Thymus (tissue), 11 donors: ENCODE measurements around the gene ZFAND3. TPM values are rescaled to one million over a fixed set of nuclear protein-coding genes. Genes with fewer than 3 reads are reported as not detected.

ENCODE experiments used
- DNase-seq, 9 donors: peaks; one replicate each; pipeline ENCODE4 v3.0.0-alpha.2; 2013; ENCODE audit warnings: low spot score in 9 of 9, low read depth in 6 of 9, missing footprints in 1 of 9
- H3K27ac ChIP-seq, 2 donors: one replicate each; pipeline ENCODE4 v1.5.1; 2013; ENCODE audit warnings: control low read depth in 1 of 2, low read depth in 1 of 2, low read length in 1 of 2, mild to moderate bottlenecking in 1 of 2, moderate library complexity in 1 of 2
- H3K27me3 ChIP-seq, 2 donors: one replicate each; pipeline ENCODE4 v1.5.1; 2013; ENCODE audit warnings: low read length in 1 of 2; ENCODE audit not compliant: control insufficient read depth in 2 of 2, insufficient read depth in 1 of 2
- H3K36me3 ChIP-seq, 2 donors: one replicate each; pipeline ENCODE4 v1.5.1; 2013; ENCODE audit warnings: low read length in 1 of 2, mild to moderate bottlenecking in 1 of 2, moderate library complexity in 1 of 2; ENCODE audit not compliant: control insufficient read depth in 2 of 2, insufficient read depth in 2 of 2
- H3K4me1 ChIP-seq, 2 donors: one replicate each; pipeline ENCODE4 v1.5.1; 2013; ENCODE audit warnings: low read length in 2 of 2; ENCODE audit not compliant: control insufficient read depth in 2 of 2, insufficient read depth in 2 of 2
- H3K4me3 ChIP-seq, 2 donors: one replicate each; pipeline ENCODE4 v1.5.1; 2013; ENCODE audit warnings: low read length in 2 of 2, control low read depth in 1 of 2, mild to moderate bottlenecking in 1 of 2
- H3K9me3 ChIP-seq, 2 donors: one replicate each; pipeline ENCODE4 v1.5.1; 2013; ENCODE audit warnings: low read length in 1 of 2, mild to moderate bottlenecking in 1 of 2; ENCODE audit not compliant: control insufficient read depth in 2 of 2, insufficient read depth in 1 of 2
- WGBS: extraction: QIAGEN DNeasy Blood & Tissue Kit; methylation state at CpG from one replicate; pipeline ENCODE4 v1.1.7; 2013; 5-methylcytosine and 5-hydroxymethylcytosine counted together
- polyA plus RNA-seq: library from polyadenylated mRNA; stranded (reverse); fragments of 200-250 nt; gene quantifications from one replicate; pipeline ENCODE4 v1.2.3, GENCODE V29; 2013
- total RNA-seq: library from RNA; stranded (reverse); fragments of 120-200 nt; gene quantifications from one replicate; pipeline ENCODE4 v1.2.4, GENCODE V29; 2013
- donor health status: healthy.

Gene ZFAND3
- total and polyA plus RNA-seq, 2 donors, result 8.5 to 25.7 TPM

- H3K9me3 ChIP-seq, result no peaks in the 10 kb centered on the region
- WGBS, result 96% methylated on average over 3 of the region's 3 CpGs
- peaks cover 0 to 3% of the 10 kb centered on the region in 2 donors for H3K36me3 ChIP-seq
- H3K4me3 ChIP-seq, result no peak overlapping the region
- no peaks in the 10 kb centered on the region for H3K27me3 ChIP-seq
- no peak overlapping the region for H3K27ac ChIP-seq
- no peak for DNase-seq
- H3K4me1 ChIP-seq, result no peaks in the 10 kb centered on the region
Observed at GRCh38 chr6:37838219-37838921, 18.8 kb downstream of the ZFAND3 start.

- Histone ChIP-seq H3K9me3 (no peaks in the 10 kb centered on the region), H3K36me3 (no peaks in the 10 kb centered on the region), H3K4me3 (no peak overlapping the region), H3K27me3 (no peaks in the 10 kb centered on the region), H3K27ac (no peak overlapping the region), H3K4me1 (peaks cover 4% of the 10 kb centered on the region in 2 donors)
- no peak for DNase-seq
- WGBS, result 97% methylated on average over 8 of the region's 8 CpGs
Observed at GRCh38 chr6:37840143-37840939, 20.8 kb downstream of the ZFAND3 start.

DNA sequence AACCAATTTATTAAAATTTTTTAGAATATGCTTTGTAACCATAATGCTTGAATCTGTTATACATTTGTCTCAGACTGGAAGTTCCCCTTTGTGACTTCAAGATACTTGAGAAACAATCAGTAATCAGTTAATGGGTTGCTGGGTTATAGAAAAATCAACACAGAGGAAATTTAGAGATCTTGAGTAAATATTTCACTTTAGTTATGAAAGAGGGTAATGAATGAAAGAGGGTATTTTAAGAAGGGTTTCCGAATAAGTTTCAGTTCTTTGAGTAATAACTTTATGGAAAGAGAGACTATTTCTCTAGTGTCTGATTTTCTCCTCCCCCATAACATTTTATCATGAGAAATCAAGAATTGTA is 21.4 kb downstream of the ZFAND3 start:
- H3K9me3 ChIP-seq, result no peaks in the 10 kb centered on the region
- no peak overlapping the region for H3K27ac ChIP-seq
- DNase-seq, result no peak
- no peaks in the 10 kb centered on the region for H3K36me3 ChIP-seq
- no peak overlapping the region for H3K4me3 ChIP-seq
- WGBS, result 97% methylated on average over 1 of the region's 1 CpG
- peaks cover 4% of the 10 kb centered on the region in 2 donors for H3K4me1 ChIP-seq
- no peaks in the 10 kb centered on the region for H3K27me3 ChIP-seq

GRCh38 chr6:37845026-37845911 is 25.7 kb downstream of the ZFAND3 start:
- no peak for DNase-seq
- WGBS, result 93% methylated on average over 6 of the region's 6 CpGs
- H3K27me3 ChIP-seq, result no peaks in the 10 kb centered on the region
- peaks cover 4% of the 10 kb centered on the region in 2 donors for H3K4me1 ChIP-seq
- no peak overlapping the region for H3K27ac ChIP-seq
- no peak overlapping the region for H3K4me3 ChIP-seq
- no peaks in the 10 kb centered on the region for H3K36me3 ChIP-seq
- no peaks in the 10 kb centered on the region for H3K9me3 ChIP-seq

- H3K36me3 ChIP-seq, result no peaks in the 10 kb centered on the region
- DNase-seq, result no peak
- no peak overlapping the region for H3K4me3 ChIP-seq
- H3K9me3 ChIP-seq, result no peaks in the 10 kb centered on the region
- H3K27ac ChIP-seq, result no peak overlapping the region
- peaks cover 4 to 6% of the 10 kb centered on the region in 2 donors for H3K4me1 ChIP-seq
- no peaks in the 10 kb centered on the region for H3K27me3 ChIP-seq
Observed at GRCh38 chr6:37845930-37846329, 26.4 kb downstream of the ZFAND3 start.

DNA sequence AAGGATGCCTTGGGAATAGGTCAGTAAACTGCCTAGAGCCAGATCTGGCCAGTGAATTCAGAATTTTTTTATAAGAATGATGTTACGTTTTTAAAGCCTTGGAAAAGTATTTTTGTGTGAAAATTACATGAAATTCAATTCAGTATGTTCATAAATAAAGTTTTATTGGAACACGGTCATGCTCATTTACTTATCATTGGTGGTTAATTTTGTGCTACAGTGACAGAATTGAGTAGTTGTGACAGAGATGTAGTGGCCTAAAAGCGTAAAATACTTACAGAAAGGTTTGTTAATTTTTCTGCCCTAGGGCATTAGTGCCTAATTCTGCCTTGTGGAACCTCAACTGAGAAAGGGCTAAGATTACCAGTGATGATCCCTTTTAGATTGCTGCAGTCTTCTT is 28.2 kb downstream of the ZFAND3 start:
- no peak for DNase-seq
- 98% methylated on average over 3 of the region's 3 CpGs for WGBS
- Histone ChIP-seq H3K27me3 (no peaks in the 10 kb centered on the region), H3K4me1 (peaks cover 4 to 6% of the 10 kb centered on the region in 2 donors), H3K27ac (no peak overlapping the region), H3K4me3 (no peak overlapping the region), H3K36me3 (no peaks in the 10 kb centered on the region), H3K9me3 (no peaks in the 10 kb centered on the region)

DNA sequence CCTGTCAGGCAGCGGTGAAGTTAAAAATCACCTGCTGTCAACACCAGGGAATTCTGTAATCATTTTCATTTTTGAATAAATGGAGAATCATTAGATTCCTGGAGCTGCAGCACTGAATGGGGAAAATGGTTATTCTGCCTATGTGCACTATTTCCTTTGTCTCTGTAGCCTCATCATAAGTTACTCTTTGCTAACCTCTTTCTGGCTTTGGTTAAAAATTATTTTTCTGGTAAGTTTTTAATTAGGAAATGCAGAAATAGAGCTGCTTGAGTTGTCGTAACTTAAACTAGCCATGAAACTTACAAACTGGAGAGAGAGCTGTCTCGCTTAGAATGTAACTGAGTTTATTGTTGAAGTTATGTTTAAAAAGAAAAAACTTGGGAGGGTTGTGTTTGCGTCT is 28.8 kb downstream of the ZFAND3 start:
- Histone ChIP-seq H3K9me3 (no peaks in the 10 kb centered on the region), H3K36me3 (no peaks in the 10 kb centered on the region), H3K27me3 (no peaks in the 10 kb centered on the region), H3K27ac (no peak overlapping the region), H3K4me3 (no peak overlapping the region), H3K4me1 (peaks cover 4 to 6% of the 10 kb centered on the region in 2 donors)
- no peak for DNase-seq
- WGBS, result 98% methylated on average over 4 of the region's 4 CpGs

DNA sequence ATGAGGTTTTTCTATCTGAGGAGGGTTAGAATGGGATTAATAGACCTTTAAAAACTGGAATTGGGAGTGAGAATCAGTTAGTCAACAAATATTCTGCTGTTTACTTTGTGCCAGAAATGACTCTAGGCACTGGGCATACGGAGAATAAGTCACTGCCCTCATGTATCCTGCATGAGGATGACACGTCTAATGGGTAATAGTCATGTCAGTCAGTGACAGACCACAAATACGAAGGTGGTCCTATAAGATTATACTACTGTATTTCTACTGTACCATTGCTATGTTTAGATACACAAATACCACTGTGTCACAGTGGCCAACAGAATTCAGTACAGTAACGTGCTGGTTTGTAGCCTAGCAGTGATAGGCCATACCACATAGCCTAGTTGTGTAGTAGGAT is 30.7 kb downstream of the ZFAND3 start:
- H3K27me3 ChIP-seq, result no peaks in the 10 kb centered on the region
- H3K36me3 ChIP-seq, result no peaks in the 10 kb centered on the region
- WGBS, result 97% methylated on average over 4 of the region's 4 CpGs
- H3K27ac ChIP-seq, result no peak overlapping the region
- no peaks in the 10 kb centered on the region for H3K9me3 ChIP-seq
- no peak overlapping the region for H3K4me3 ChIP-seq
- no peak for DNase-seq
- H3K4me1 ChIP-seq, result peaks cover 0 to 2% of the 10 kb centered on the region in 2 donors
